GM21723 (cell line): ENCODE data around the gene PPOX.

ENCODE experiments used
- ATAC-seq: cut with Tn5 transposase; IDR thresholded peaks from one replicate; pipeline ENCODE4 v1.9.1; 2021; ENCODE audit warnings: mild to moderate bottlenecking, moderate library complexity; ENCODE audit not compliant: unreplicated experiment

Gene PPOX

DNA sequence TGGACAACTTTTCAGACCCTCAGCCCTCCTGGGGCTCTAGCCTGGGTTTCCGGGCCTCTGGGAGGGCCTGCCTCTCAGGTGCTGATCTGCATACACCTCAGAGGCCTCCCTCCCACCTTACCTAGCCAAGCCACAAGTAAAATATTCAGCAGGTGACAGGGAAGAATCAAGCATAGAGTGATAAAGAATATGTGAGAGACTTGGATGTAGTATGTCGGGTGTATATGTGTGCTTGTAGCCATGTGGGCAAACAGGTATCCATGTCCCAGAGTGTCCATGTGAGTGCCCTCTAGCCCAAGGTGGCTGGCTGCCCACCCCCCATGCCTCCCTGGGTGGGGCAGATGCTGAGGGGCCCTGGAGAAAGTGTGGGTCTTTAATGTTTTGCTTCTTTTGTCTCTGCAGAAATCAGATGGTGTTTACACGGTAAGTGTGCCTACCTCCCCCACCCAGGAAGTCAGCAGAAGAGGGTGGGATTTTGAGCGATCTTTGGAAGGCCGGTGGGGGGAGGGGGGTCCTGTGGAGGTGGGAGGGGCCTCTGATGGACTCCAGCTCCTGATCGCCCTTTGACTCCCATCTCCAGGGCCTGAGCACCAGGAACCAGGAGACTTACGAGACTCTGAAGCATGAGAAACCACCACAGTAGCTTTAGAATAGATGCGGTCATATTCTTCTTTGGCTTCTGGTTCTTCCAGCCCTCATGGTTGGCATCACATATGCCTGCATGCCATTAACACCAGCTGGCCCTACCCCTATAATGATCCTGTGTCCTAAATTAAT, 52.3 kb downstream of the PPOX start:
- no peak for ATAC-seq

GRCh38 chr1:161219078-161219892, 53.1 kb downstream of the PPOX start:
- ATAC-seq, result no peak

DNA sequence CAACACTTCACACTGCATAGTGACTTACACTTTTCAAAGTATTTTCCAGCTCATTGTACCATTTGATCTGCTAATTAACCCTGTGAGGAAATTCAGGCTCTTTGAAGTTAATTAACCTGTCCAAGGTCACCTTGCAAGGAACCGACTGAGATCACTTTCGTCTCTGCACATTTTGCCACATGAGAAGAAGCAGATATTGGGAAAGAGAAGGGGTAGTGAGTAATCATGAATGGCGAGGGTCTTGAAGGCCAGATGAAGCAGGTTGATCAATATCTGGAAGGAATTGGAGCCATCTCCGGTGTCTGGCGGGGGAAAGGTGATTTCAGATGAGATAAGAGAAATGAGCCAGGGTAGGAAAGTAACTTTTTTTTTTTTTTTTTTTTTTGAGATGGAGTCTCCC, 53.8 kb downstream of the PPOX start:
- no peak for ATAC-seq
